Keratinocyte (primary cell): ENCODE measurements around the gene XBP1. TPM values are rescaled to one million over a fixed set of nuclear protein-coding genes. Genes with fewer than 3 reads are reported as not detected.

Source experiments
- DNase-seq: peaks from one replicate; pipeline ENCODE4 v3.0.0-alpha.2; 2011; ENCODE audit warnings: low read depth, missing footprints, low spot score
- FAIRE-seq: peaks from 2 replicates; lab custom pipeline; 2011; peaks lifted over from hg19 to GRCh38; lab: Jason Lieb, UNC
- H2AFZ ChIP-seq: 2 replicates; pipeline ENCODE4 v1.6.0; 2012; ENCODE audit warnings: low read length, control low read depth, inconsistent platforms; ENCODE audit not compliant: control insufficient read depth
- H3K27ac ChIP-seq: 2 replicates; pipeline ENCODE4 v1.5.1; 2011; ENCODE audit warnings: low read length; ENCODE audit not compliant: control insufficient read depth, insufficient read depth
- H3K27me3 ChIP-seq: 3 replicates; pipeline ENCODE4 v1.6.0; 2011; ENCODE audit warnings: low read length; ENCODE audit not compliant: control insufficient read depth, insufficient read depth; ENCODE audit errors: extremely low read depth
- H3K36me3 ChIP-seq, 2 experiments: 2 replicates in 1 of 2; 3 replicates in 1 of 2; pipeline ENCODE4 v1.5.1; 2011; ENCODE audit warnings: low read length in 2 of 2, mild to moderate bottlenecking in 1 of 2; ENCODE audit not compliant: control insufficient read depth in 2 of 2, insufficient read depth in 2 of 2; ENCODE audit errors: extremely low read depth in 1 of 2
- H3K4me1 ChIP-seq: 3 replicates; pipeline ENCODE4 v1.5.1; 2011; ENCODE audit warnings: low read length; ENCODE audit not compliant: control insufficient read depth, insufficient read depth; ENCODE audit errors: extremely low read depth
- H3K4me2 ChIP-seq: 3 replicates; pipeline ENCODE4 v1.6.0; 2011; ENCODE audit warnings: low read depth, low read length; ENCODE audit not compliant: control insufficient read depth, insufficient read depth; ENCODE audit errors: extremely low read depth
- H3K4me3 ChIP-seq, 3 experiments: fragments of 200-600 bp in 1 of 3; sonication (generic) in 1 of 3; 2 replicates in 2 of 3; 3 replicates in 1 of 3; pipeline ENCODE4 v1.5.1; 2011 to 2016; ENCODE audit warnings: low read length in 3 of 3, mild to moderate bottlenecking in 3 of 3, control low read depth in 2 of 3, inconsistent platforms in 1 of 3, low read depth in 1 of 3, mixed read lengths in 1 of 3, mixed run types in 1 of 3, moderate library complexity in 1 of 3; ENCODE audit not compliant: control insufficient read depth in 2 of 3, insufficient read depth in 2 of 3; ENCODE audit errors: extremely low read depth in 1 of 3
- H3K79me2 ChIP-seq: 2 replicates; pipeline ENCODE4 v1.6.0; 2012; ENCODE audit warnings: low read length; ENCODE audit not compliant: control insufficient read depth, insufficient read depth
- H3K9ac ChIP-seq: 3 replicates; pipeline ENCODE4 v1.6.0; 2011; ENCODE audit warnings: low read length; ENCODE audit not compliant: control insufficient read depth, insufficient read depth; ENCODE audit errors: extremely low read depth
- H3K9me1 ChIP-seq: 3 replicates; pipeline ENCODE4 v1.6.0; 2011; ENCODE audit warnings: low read length; ENCODE audit not compliant: control insufficient read depth, insufficient read depth; ENCODE audit errors: extremely low read depth
- H3K9me3 ChIP-seq: 2 replicates; pipeline ENCODE4 v1.5.1; 2012; ENCODE audit warnings: low read depth, low read length; ENCODE audit not compliant: control insufficient read depth
- H4K20me1 ChIP-seq: 3 replicates; pipeline ENCODE4 v1.6.0; 2011; ENCODE audit warnings: low read length; ENCODE audit not compliant: control insufficient read depth, insufficient read depth; ENCODE audit errors: extremely low read depth
- EZH2 ChIP-seq: IDR thresholded peaks from one replicate; pipeline ENCODE4 v1.6.1; 2012; ENCODE audit warnings: inconsistent platforms, mild to moderate bottlenecking, low read length, moderate library complexity
- dilution Hi-C: fragments of 300-500 bp; cut with MboI; formaldehyde crosslinking; loops from one replicate; pipeline ENCODE4 v1.7.0; 2020; ENCODE audit warnings: low sequenced_read_pairs; ENCODE audit not compliant: extremely low pct_ligation_motif_present
- polyA plus RNA-seq, 5 experiments: library from polyadenylated mRNA; depleted of rRNA in 3 of 5; stranded (reverse) in 3 of 5; stranded (forward) in 1 of 5; unstranded in 1 of 5; fragments of >200 nt; gene quantifications; 1 replicate in 1 of 5; 2 replicates in 3 of 5; 3 replicates in 1 of 5; pipeline versions ENCODE4 v1.2.1 to v1.2.3, GENCODE V29; 2011 to 2012; ENCODE audit warnings: missing spikeins in 2 of 5, low read depth in 1 of 5, low replicate concordance in 1 of 5
- TF ChIP-seq, protein P1 (sequence below), 3 experiments: IDR thresholded peaks in 1 of 3; conservative IDR thresholded peaks in 1 of 3; optimal IDR thresholded peaks in 1 of 3; 2 replicates in 2 of 3; 3 replicates in 1 of 3; pipeline versions ENCODE3 to v1.5.1; 2011; ENCODE audit warnings: low read length in 3 of 3, mild to moderate bottlenecking in 3 of 3, moderate library complexity in 2 of 3, control low read depth in 1 of 3, inconsistent platforms in 1 of 3; ENCODE audit not compliant: insufficient read depth in 2 of 3; ENCODE audit errors: extremely low read depth in 1 of 3

XBP1 gene
- polyA plus RNA-seq, 1 donor (not counting 4 experiments of a cell fraction or from before 2014, with no cell fraction given), result 88.7 TPM

DNA sequence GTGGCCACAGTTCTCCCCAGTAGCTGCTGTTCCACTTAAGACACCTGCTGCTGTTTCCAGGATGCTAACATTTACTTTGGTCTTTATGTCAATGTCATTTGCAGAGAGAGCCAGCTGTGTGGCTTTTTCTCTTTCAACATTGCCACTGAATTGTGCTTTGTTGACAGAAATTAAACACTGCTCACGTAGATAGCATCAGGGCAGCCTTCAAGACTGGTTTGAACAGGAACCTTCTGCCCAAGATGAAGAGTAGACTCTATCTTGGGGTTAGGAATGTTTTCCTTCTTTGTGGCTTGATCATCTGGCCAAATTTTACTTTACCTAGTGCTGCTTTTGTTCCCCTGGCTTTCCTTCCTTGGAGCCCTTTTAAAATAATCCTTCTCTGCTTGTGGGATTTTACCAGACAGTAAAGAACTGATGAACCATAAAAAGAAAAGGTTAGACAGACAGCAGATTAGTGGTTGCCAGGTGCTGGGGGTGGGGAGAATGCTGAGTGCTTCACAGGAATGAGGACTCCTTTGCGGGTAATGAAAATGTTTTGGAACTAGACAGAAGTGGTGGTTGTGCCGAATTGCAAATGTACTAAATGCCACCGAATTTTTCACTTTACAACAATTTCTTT, 22.7 kb upstream of the XBP1 start:
- no peak for FAIRE-seq
- Histone ChIP-seq H3K9ac (no peak overlapping the region), H3K27ac (no peak overlapping the region), H3K4me1 (no peaks in the 10 kb centered on the region), H3K9me3 (no peaks in the 10 kb centered on the region), H3K27me3 (no peaks in the 10 kb centered on the region), H3K36me3 (no peaks in the 10 kb centered on the region), H3K4me2 (no peak overlapping the region), H3K9me1 (no peaks in the 10 kb centered on the region), H3K4me3 (no peak overlapping the region), H4K20me1 (no peaks in the 10 kb centered on the region), H2AFZ (no peak overlapping the region), H3K79me2 (no peaks in the 10 kb centered on the region)
- DNase-seq, result no peak
- dilution Hi-C loops, result no loop called here
- TF ChIP-seq EZH2, result no peak
- TF ChIP-seq, protein P1, sequence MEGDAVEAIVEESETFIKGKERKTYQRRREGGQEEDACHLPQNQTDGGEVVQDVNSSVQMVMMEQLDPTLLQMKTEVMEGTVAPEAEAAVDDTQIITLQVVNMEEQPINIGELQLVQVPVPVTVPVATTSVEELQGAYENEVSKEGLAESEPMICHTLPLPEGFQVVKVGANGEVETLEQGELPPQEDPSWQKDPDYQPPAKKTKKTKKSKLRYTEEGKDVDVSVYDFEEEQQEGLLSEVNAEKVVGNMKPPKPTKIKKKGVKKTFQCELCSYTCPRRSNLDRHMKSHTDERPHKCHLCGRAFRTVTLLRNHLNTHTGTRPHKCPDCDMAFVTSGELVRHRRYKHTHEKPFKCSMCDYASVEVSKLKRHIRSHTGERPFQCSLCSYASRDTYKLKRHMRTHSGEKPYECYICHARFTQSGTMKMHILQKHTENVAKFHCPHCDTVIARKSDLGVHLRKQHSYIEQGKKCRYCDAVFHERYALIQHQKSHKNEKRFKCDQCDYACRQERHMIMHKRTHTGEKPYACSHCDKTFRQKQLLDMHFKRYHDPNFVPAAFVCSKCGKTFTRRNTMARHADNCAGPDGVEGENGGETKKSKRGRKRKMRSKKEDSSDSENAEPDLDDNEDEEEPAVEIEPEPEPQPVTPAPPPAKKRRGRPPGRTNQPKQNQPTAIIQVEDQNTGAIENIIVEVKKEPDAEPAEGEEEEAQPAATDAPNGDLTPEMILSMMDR (optimal IDR thresholded peaks at IDR 0.05 in 1 of 3, IDR thresholded peaks at IDR 0.05 in 1 of 3, conservative IDR thresholded peaks at IDR 0.05 in 1 of 3; ENCODE audit: extremely low read depth in 1 of 3, insufficient read depth in 2 of 3, low read length in 3 of 3), result no peak

DNA sequence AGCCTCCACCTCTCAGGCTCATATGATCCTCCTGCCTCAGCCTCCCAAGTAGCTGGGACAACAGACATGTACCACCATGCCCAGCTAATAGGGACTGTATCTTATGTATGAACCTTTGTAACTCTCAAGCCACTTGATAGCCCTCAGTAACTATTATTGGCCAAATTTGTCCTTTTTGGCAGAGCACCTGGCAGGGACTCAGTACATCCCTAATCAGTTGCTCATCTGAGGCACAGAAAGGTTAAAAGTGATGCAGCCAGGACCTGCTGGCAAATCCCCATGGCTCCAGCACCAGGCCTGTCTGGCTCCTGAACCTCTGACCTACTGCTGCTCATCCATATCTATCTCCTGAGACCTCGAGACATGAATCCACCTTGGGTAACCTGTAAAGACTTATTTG, 21.1 kb upstream of the XBP1 start:
- Histone ChIP-seq H3K9ac (no peak overlapping the region), H3K4me3 (no peak overlapping the region), H3K4me1 (no peaks in the 10 kb centered on the region), H3K36me3 (no peaks in the 10 kb centered on the region), H2AFZ (no peak overlapping the region), H3K27me3 (no peaks in the 10 kb centered on the region), H3K9me3 (no peaks in the 10 kb centered on the region), H4K20me1 (no peaks in the 10 kb centered on the region), H3K4me2 (no peak overlapping the region), H3K9me1 (no peaks in the 10 kb centered on the region), H3K79me2 (no peaks in the 10 kb centered on the region), H3K27ac (no peak overlapping the region)
- dilution Hi-C loops, result no loop called here
- FAIRE-seq, result no peak
- no peak for TF ChIP-seq EZH2
- TF ChIP-seq, protein P1 (optimal IDR thresholded peaks at IDR 0.05 in 1 of 3, IDR thresholded peaks at IDR 0.05 in 1 of 3, conservative IDR thresholded peaks at IDR 0.05 in 1 of 3; ENCODE audit: extremely low read depth in 1 of 3, insufficient read depth in 2 of 3, low read length in 3 of 3), result no peak
- no peak for DNase-seq
